Suprapubic skin (tissue), 4 donors: ENCODE measurements around the gene REG1A. TPM values are rescaled to one million over a fixed set of nuclear protein-coding genes. Genes with fewer than 3 reads are reported as not detected.

Source experiments
- DNase-seq, 2 donors: peaks; one replicate each; pipeline ENCODE4 v3.0.0-alpha.2; 2019; ENCODE audit warnings: low spot score in 2 of 2
- H3K27ac ChIP-seq: fragments of 200-600 bp; sonication (generic); one replicate; pipeline ENCODE4 v1.5.1; 2019
- H3K27me3 ChIP-seq: fragments of 200-600 bp; sonication (generic); one replicate; pipeline ENCODE4 v1.5.1; 2019
- H3K36me3 ChIP-seq: fragments of 200-600 bp; sonication (generic); one replicate; pipeline ENCODE4 v1.5.1; 2019
- H3K4me1 ChIP-seq: fragments of 200-600 bp; sonication (generic); one replicate; pipeline ENCODE4 v1.5.1; 2019
- H3K4me3 ChIP-seq: fragments of 200-600 bp; sonication (generic); one replicate; pipeline ENCODE4 v1.5.1; 2019; ENCODE audit warnings: mild to moderate bottlenecking
- H3K9me3 ChIP-seq: fragments of 200-600 bp; sonication (generic); one replicate; pipeline ENCODE4 v1.5.1; 2019
- CTCF ChIP-seq, 2 donors: fragments of 200-600 bp in 1 of 2; fragments of 450-650 bp in 1 of 2; sonication (generic) in 1 of 2; IDR thresholded peaks; one replicate each; pipeline ENCODE4 v1.5.1; 2016 to 2019; ENCODE audit warnings: antibody characterized with exemption in 2 of 2, mild to moderate bottlenecking in 1 of 2, moderate library complexity in 1 of 2
- EP300 ChIP-seq: sonication (generic); formaldehyde crosslinking; IDR thresholded peaks from one replicate; pipeline ENCODE4 v1.6.1; 2017; ENCODE audit warnings: antibody characterized with exemption
- POLR2A ChIP-seq, 2 donors: fragments of 450-650 bp; IDR thresholded peaks; one replicate each; pipeline ENCODE4 v1.6.1; 2017; ENCODE audit warnings: antibody characterized with exemption in 2 of 2, mild to moderate bottlenecking in 2 of 2, moderate library complexity in 2 of 2
- POLR2AphosphoS5 ChIP-seq, 3 donors: sonication (generic); formaldehyde crosslinking; IDR thresholded peaks; one replicate each; pipeline ENCODE4 v1.6.1; 2017; ENCODE audit warnings: antibody characterized with exemption in 3 of 3
- WGBS: methylation state at CpG from one replicate; pipeline ENCODE4 v1.1.5; 2018; 5-methylcytosine and 5-hydroxymethylcytosine counted together
- total RNA-seq, 4 donors: library from RNA; depleted of rRNA; stranded (reverse); fragments of >200 nt; gene quantifications; one replicate each; pipeline ENCODE4 v1.1.0, GENCODE V29; 2016

The REG1A gene
- total RNA-seq: 1 to 10 TPM in 1 of 4 donors, not detected in 3; 1.5 TPM

- WGBS: 72% methylated on average over 6 of the region's 6 CpGs
- no peak for DNase-seq
- H3K27me3 ChIP-seq: no peaks in the 10 kb centered on the region
- no peak within 1 kb of the TSS for H3K27ac ChIP-seq
- no peaks in the 10 kb centered on the region for H3K4me1 ChIP-seq
- H3K4me3 ChIP-seq: no peak within 1 kb of the TSS
- peaks cover 7% of the 10 kb centered on the region for H3K9me3 ChIP-seq
- H3K36me3 ChIP-seq: no peaks in the 10 kb centered on the region
- TF ChIP-seq POLR2AphosphoS5 (IDR thresholded peaks at IDR 0.05) (no peak), CTCF (IDR thresholded peaks at IDR 0.05) (no peak), EP300 (no peak), POLR2A (IDR thresholded peaks at IDR 0.05) (no peak)
Measured at GRCh38 chr2:79120194-79120713, at the start of gene REG1A. Gene REG1A (plus strand): TSS chr2:79120488. CDS start chr2:79120862, 374 bp downstream.

- DNase-seq: no peak
- Histone ChIP-seq H3K27ac (no peak overlapping the region), H3K4me3 (no peak overlapping the region), H3K4me1 (no peaks in the 10 kb centered on the region), H3K9me3 (peaks cover 4% of the 10 kb centered on the region), H3K36me3 (no peaks in the 10 kb centered on the region), H3K27me3 (no peaks in the 10 kb centered on the region)
- 61% methylated on average over 2 of the region's 2 CpGs for WGBS
- no peak for TF ChIP-seq POLR2A (IDR thresholded peaks at IDR 0.05)
- no peak for TF ChIP-seq POLR2AphosphoS5 (IDR thresholded peaks at IDR 0.05)
- no peak for TF ChIP-seq EP300
- no peak for TF ChIP-seq CTCF (IDR thresholded peaks at IDR 0.05)
Measured at GRCh38 chr2:79071078-79071477, 49.2 kb upstream of the REG1A start.

GRCh38 chr2:79082987-79083386, 37.3 kb upstream of the REG1A start:
- Histone ChIP-seq H3K4me1 (no peaks in the 10 kb centered on the region), H3K9me3 (no peaks in the 10 kb centered on the region), H3K36me3 (no peaks in the 10 kb centered on the region), H3K4me3 (no peak overlapping the region), H3K27me3 (no peaks in the 10 kb centered on the region), H3K27ac (no peak overlapping the region)
- TF ChIP-seq POLR2A (IDR thresholded peaks at IDR 0.05) (no peak), CTCF (IDR thresholded peaks at IDR 0.05) (no peak), POLR2AphosphoS5 (IDR thresholded peaks at IDR 0.05) (no peak), EP300 (no peak)
- no peak for DNase-seq
- 83% methylated on average over 2 of the region's 5 CpGs for WGBS

GRCh38 chr2:79083597-79084251, 36.6 kb upstream of the REG1A start:
- no peak for TF ChIP-seq EP300
- no peak for TF ChIP-seq POLR2A (IDR thresholded peaks at IDR 0.05)
- TF ChIP-seq CTCF (IDR thresholded peaks at IDR 0.05): no peak
- no peak for TF ChIP-seq POLR2AphosphoS5 (IDR thresholded peaks at IDR 0.05)

GRCh38 chr2:79084495-79085135, 35.7 kb upstream of the REG1A start:
- Histone ChIP-seq H3K4me1 (no peaks in the 10 kb centered on the region), H3K36me3 (no peaks in the 10 kb centered on the region), H3K9me3 (no peaks in the 10 kb centered on the region), H3K27ac (no peak overlapping the region), H3K4me3 (no peak overlapping the region), H3K27me3 (no peaks in the 10 kb centered on the region)
- 67% methylated on average over 3 of the region's 3 CpGs for WGBS
- TF ChIP-seq POLR2AphosphoS5 (IDR thresholded peaks at IDR 0.05) (no peak), EP300 (no peak), CTCF (IDR thresholded peaks at IDR 0.05) (no peak), POLR2A (IDR thresholded peaks at IDR 0.05) (no peak)
- no peak for DNase-seq

More at GRCh38 chr2:79083597-79084251, 36.6 kb upstream of the REG1A start:
- no peaks in the 10 kb centered on the region for H3K4me1 ChIP-seq
- no peak for DNase-seq
- no peak overlapping the region for H3K27ac ChIP-seq
- H3K9me3 ChIP-seq: no peaks in the 10 kb centered on the region
- H3K36me3 ChIP-seq: no peaks in the 10 kb centered on the region
- H3K27me3 ChIP-seq: no peaks in the 10 kb centered on the region
- no peak overlapping the region for H3K4me3 ChIP-seq
